NK-92 treated with Interleukin-12 subunit alpha and Interleukin-12 subunit beta, amount 100 ng/mL, for 24 hours (cell line): ENCODE data around the gene NOL9.
"Not testable (repeated sequence)": the region's sequence is repeated elsewhere in the genome, so short reads cannot be mapped to it uniquely, and the experiment has no call there.

Experiments
- DNase-seq: peaks from one replicate; lab custom pipeline; 2025; lab: John Stamatoyannopoulos, UW

NOL9 gene

DNA sequence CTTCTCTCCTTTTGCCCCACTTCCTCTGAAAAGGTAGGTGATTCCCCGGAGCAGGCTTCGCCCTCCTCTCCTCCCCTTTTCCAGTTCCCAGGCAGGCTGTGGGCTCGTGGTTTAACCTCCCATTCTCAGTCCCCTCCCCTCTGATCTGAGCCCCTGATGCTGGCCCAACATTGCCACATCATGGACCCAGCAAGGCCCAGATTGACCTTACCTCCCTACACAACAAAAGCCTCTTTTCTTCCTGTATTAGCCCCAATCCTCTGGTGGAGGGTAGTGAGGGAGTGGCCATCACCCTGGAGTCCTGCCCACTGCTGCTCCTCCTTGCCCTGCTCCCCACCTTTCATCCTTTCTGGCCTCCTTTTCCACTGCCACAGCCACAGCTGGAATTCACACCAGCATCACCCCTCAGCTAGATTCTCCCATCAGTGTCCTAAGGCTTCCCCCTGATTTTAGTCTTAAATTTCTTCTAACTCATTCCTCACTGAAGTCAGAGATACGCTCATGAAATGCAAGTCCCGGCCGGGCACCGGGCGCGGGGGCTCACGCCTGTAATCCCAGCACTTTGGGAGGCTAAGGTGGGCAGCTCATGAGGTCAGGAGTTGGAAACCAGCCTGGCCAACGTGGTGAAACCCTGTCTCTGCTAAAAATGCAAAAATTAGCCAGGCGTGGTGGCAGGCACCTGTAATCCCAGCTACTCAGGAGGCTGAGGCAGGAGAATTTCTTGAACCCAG lies 18.5 kb upstream of the NOL9 start:
- DNase-seq: no peak

DNA sequence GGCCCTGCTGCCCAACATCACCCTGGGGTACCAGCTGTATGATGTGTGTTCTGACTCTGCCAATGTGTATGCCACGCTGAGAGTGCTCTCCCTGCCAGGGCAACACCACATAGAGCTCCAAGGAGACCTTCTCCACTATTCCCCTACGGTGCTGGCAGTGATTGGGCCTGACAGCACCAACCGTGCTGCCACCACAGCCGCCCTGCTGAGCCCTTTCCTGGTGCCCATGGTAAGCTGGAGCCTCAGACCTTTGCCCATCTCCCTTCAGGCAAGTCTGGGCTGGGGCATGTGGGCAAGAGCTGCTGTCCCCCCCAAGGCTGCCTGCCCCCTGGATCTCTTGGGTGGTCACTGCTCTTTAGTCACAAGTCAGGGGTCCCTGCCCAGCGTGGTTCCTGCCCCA lies 16.7 kb upstream of the NOL9 start:
- DNase-seq: no peak

DNA sequence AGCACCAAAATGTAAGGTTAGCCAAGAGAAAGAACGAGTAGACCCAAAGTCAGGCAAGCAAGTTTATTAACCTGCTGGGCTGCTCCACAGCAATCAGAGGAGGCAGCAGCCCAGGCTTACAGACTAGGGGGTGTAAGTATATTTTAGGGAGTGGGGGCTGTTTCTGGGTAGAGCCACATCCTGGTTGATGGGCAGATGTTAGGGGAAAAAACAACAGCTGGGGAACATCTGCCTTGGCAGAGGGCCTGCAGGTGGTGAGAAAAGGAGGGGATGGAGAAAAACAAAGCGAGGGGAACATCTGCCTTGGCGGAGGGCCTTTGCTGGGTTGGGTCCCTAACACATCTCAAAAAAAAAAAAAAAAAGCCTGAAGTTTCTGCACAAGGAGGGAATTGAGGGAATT lies 15.8 kb upstream of the NOL9 start:
- DNase-seq: no peak

DNA sequence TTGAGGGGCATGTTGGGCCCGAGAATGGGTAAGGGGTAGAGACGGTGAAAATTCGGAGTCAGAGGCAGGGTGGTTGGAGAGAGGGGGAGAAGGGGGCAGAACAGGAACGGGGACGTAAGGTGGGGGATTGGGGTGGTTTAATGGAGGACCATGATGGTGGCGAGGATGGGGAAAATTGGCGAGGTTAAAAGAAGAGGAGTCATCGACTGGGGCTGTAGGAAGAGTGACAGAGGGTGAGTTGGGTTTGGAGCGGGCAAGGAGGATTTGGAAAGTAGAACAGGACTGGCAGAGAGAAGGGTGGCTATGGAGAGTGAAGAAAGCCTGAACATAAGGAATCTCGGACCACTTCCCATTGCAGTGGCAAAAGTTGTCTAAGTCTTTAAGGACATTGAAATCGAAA lies 14.7 kb upstream of the NOL9 start:
- DNase-seq: no peak

DNA sequence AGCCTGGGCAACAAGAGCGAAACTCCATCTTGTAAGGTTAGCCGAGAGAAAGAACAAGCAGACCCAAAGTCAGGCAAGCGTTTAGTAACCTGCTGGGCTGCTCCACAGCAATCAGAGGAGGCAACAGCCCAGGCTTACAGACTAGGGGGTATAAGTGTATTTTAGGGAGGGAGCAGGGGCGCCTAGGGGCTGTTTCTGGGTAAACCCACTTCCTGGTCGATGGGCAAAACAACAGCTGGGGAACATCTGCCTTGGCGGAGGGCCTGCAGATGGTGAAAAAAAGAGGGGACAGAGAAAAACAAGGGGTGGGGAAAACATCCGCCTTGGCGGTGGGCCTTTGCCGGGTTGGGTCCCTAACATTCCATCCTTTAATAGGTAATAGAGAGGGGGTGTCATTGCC lies 6.0 kb upstream of the NOL9 start:
- DNase-seq: no peak

DNA sequence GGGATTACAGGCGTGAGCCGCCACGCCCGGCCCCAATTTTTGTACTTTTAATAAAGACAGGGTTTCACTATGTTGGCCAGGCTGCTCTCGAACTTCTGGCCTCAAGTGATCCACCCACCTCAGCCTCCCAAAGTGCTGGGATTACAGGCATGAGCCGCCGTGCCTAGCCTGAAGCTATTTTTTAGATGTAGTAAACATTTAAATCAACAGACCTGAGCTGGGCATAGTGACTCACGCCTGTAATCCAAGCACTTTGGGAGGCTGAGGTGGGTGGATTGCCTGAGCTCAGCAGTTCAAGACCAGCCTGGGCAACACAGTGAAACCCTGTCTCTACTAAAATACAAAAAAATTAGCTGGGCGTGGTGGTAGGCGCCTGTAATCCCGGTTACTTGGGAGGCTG lies 4.8 kb upstream of the NOL9 start:
- DNase-seq: not testable (repeated sequence)

DNA sequence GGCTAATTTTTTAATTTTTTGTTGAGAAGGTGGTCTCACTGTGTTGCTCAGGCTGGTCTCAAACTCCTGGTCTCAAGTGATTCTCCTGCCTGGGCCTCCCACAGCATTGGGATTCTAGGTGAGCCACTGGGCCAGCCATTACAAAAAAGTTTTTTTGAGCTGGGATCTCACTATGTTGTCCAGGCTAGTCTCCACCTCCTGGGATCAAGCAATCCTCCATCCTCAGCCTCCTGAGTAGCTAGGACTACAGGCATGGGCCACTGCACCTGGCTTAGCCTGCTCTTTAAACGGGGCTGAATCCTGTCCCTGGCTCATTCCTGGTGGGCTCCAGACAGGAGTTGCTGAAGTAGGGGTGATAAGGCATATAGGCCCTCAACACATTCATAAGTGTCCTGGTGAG lies 3.3 kb upstream of the NOL9 start:
- DNase-seq: no peak

DNA sequence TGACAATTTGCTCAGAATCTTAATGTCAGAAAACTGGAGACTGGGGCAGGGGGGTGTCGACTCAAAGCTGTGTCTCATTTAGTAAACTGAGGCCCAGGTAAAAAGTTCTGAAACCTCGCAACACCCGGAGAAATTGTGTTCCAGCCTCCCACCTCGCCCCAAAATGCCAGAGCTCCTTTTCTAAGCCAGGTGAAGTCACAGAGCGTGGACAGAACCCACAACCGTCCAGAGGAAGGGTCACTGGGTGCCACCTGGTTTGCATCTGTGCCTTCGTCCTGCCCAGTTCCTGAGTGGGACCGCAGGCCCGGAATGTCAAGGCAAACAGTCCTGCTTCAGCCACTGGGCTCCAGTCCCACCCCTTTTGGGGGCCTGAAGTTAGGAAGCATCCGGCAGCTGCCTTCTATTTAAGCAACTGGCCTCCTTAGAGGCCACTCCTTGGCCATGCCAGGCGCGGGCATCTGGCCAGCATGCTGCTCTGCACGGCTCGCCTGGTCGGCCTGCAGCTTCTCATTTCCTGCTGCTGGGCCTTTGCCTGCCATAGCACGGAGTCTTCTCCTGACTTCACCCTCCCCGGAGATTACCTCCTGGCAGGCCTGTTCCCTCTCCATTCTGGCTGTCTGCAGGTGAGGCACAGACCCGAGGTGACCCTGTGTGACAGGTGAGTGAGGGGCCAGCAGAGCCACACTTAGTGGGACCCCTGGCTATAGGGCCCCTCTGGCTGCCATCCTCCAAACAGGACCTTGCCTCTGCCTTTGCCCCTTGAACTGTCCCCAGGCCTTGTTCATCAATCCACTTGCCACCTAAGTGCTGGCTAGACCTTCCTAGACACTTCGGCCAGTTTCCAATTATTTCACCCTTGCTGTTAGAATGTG lies 830 bp upstream of the NOL9 start, which contains the start of gene TAS1R1:
TAS1R1 (plus strand) TSS at position 401 of the 872 bp plus-strand sequence; CDS start at position 468, 67 bp downstream.
- no peak for DNase-seq

DNA sequence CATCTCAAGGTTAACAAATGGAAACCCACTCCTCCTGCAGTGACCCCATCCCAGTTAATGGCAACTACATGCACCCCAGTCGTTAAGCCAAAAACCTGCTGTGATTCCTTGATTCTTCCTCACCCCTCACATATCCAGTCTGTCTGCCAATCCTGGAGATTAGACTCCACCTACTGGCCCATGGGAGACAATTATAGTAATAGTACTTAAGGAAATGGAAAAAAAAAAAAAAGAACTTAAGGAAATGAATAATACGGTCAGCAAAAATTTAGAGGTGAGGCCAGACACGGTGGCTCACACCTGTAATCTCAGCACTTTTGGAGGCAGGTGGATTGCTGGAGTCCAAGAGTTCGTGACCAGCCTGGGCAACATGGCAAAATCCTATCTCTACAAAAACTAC lies 7.0 kb downstream of the NOL9 start:
- DNase-seq: no peak

DNA sequence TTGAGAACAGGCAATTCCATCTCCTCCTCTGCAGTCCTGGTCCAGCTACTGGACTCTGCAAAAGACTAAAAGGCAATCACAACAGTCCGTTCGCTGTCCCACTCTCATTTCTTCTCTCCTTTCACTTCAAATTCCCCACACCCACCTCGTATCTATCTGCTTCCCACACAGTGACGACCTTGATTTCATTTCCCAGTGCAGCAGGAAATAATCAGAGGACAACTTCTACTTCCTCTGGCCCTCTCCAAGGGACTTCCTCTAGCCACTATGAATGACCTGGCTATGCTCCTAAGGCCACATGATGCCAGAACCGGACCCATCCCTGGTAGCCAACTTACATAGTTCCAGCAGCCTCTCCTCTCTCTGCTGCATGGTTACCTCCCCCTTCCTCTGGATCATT lies 8.0 kb downstream of the NOL9 start:
- no peak for DNase-seq

DNA sequence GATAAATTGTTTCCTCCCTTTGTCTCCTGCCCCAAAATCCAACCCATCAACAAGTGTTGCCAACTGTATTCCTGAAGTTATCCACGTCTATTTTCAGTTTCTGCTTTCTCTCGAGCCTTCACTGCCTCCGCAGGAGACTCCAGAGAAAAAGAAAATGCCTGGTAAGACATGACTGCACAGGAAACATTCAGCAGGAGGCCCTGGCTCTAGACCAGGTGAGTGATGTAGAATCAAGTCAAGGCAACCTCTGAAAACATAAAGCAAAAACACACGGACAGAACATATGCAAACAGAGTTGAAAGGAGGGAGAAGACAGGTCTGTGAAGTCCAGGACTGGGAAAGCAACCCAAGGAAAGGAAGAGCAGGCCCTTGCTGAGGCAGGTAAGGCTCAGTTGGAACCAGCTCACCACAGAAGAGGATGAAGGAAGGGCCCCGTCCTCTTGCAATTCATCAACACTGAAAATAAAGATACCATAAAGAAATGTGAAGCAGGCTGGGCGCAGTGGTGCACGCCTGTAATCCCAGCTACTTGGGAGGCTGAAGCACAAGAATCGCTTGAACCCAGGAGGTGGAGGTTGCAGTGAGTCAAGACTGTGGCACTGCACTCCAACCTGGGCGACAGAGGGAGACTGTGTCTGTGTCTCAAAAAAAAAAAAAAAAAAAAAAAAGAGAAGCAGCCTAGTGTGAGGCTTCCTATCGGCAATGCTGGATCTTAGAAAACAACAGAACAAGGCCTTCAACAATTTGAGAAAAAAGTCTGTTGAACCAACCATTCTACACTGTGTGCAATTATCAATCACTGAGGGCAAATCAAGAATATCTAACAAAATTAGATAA lies 8.8 kb downstream of the NOL9 start:
- DNase-seq: no peak

DNA sequence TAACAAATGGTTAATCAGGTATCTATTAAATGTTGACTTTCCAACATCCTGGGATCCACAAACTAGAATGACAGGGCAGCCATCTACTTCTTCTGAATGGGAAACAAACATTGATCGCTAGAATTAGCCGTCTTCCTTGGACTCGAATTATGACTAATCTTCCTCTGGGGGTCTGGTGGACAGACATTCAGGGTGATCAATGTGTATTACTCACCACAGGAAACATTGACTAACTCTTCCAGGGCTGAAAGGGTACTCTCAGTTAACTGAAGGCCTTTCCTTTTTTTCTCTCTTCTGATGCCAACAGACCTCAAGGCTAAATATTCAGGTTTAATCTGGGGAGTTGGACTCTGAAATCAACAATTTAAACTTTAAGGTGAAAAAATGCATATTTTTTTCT lies 9.5 kb downstream of the NOL9 start:
- no peak for DNase-seq

DNA sequence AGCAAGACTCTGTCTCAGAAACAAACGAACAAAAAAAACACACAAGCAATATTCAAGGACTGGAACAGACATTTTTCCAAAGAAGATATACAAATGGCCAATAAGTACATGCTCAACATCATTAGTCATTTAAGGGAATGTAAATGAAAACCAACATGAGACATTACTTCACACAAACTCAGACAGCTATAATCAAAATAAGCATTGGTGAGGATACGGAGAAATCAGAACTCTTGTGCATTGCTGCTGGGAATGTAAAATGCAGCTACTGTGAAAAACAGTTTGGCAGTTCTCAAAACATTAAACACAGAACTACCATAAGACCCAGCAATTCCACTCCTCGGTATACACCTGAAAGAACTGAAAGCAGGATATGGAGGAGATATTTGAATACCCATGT lies 15.4 kb downstream of the NOL9 start:
- no peak for DNase-seq

DNA sequence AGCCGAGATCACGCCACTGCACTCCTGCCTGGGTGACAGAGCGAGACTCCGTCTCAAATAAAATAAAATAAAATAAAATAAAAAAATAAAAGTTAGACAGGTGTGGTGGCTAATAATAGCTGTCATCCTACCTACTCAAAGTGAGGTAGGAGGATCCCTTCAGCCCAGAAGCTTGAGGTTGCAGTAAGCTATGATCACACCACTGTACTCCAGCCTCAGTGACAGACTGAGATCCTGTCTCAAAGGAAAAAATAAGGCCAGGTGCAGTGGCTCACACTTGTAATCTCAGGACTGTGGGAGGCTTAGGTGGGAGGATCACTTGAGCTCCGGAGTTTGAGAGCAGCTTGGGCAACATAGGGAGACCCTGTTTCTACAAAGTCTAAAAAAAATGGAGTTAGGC lies 18.0 kb downstream of the NOL9 start:
- DNase-seq: no peak

DNA sequence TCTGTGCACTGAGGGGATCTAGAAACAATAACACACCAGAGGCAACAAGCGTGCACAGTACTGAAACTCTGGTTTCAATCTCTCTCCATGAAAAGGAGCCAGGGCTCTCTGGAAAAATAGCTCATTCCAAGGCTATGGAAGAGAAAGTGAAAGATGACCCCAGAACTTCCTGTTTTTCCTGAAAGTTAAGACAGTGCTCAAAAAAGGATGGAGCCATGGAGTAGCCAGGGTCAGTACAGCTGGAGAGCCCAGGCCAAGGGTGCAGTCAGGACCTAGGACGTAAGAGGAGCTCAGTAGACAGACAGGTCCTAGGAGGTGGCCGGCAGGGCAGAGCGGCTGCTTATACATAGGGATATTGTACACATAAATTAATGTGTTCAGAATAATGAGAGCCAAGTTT lies 19.1 kb downstream of the NOL9 start:
- no peak for DNase-seq

DNA sequence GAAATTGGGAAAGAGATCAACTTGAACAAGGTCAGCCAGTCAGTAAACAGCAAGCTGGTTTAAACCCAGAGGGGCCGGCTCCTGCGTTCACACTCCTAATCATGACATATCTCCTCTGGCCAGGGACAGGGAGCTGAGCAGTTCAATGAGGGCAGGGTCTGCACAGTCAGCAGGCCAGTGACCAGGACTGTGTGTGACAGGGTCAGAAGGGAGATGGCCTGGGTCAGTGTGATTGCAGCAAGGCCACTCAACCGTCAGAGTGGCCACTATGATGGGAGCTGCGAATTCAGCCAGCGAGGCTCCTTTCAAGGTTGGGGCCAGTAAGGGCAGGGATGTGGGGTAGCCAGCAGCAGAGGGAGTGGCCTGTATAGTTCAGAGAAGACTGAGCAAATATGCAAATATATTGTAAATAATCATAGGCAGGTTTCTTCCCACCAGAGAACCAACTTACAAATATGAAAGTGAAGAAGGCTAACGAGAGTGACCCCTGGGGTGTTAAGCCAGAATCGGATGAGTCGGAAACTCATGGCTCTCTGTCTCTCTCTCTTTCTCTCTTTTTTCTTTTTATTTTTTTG lies 20.0 kb downstream of the NOL9 start:
- no peak for DNase-seq

DNA sequence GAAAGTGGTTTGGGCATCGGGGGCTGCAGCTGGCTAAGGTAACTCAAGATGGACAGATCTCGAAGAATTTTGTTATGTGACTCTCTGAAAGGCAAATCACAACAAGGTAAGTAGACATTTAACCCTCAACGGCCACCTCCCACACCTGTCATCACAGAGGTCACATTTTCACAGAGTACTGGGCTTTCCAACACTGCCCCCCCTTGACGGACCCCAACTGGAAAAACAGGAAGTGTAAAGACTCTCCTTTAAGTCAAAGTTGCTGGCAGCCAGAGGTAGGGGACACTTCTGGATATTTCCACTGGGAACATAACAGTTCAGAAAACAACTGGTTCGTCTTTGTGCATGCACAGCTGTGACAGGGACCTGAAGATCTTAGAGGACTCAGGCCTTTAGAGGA lies 22.3 kb downstream of the NOL9 start:
- no peak for DNase-seq

DNA sequence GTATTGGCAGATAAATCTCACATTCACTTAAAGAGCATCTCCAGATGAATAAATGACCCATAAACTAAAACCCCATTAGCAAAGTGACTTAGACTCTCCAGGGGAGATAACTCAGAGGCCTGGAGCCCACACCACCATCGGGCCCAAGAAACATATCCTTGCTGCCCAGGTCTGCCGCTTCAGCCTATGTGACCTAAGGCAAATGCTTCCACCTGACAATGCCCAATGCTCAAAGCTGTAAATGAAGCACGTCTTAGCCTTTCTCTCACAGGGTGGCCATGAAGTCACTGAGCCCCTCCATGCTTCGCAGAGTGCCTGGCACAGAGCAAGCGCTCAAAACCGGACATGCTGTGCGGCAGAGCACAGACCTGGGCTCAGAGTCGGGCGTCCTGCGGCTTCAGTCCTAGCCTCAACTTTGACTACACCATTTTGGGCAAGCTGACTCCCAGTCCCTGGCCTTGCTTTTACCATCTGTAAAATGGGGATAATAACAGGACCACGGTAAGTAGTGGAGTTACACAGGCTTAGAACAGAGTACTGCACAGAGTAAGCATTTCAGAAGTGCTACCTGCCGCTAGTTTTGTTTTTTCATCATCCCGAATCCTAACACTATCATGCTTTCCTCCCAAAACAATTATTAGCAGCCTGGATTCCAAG lies 23.7 kb downstream of the NOL9 start:
- DNase-seq: no peak

DNA sequence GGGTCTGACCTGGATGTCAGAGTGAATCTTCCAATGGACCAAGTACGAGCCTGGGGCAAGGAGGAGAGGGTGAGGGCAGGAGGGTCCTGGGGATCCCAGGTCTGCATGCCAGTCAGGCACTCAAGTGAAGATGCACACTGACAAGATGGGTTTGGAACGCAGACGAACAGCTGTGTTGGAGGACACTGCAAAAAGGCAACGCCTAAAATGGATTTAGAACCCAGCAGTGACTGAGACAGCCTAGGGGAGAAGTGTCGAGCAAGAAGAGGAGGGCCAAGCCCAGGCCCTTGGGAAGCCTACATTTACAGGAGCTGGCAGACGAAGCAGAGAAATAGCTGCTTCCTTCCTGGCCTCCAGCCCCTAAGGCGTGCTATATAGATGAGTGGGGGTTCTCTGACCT lies 25.8 kb downstream of the NOL9 start:
- DNase-seq: no peak

DNA sequence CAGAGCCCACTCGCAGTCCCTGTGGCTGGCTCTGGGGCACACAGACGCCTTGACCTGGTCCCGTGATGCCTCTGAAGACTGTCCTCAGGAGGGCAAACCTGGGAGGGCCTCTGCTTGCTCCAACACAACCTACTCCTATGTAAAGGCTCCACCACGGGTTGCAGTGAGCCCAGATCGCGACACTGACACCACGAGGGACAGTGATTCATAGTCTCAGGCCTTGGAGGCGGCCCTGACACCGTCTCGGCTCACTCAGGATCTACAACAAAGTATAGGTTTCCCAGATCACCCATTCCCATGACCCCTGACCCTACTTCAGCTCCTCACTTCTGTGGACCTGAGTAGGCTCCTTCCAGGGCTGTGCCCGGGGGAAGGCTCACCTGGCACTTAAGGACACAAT lies 28.0 kb downstream of the NOL9 start:
- DNase-seq: no peak

DNA sequence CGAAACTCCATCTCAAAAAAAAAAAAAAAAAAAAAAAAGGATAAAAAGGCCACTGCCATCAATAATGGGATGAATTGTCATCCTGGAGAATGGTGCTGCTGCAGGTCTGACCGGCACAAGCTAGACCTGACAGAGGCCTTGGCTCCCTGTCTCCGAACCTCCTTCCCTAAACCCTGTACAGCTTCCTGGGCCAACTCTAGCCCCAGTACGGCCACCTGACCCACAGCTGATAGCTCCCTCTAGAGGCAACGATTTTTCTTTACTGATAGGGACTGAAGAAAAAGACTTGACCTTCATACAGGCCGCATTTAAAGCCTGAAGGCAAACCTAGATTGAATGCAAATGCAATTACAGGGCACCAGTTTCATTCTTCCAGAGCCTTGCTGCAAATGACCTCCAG lies 30.7 kb downstream of the NOL9 start:
- no peak for DNase-seq

DNA sequence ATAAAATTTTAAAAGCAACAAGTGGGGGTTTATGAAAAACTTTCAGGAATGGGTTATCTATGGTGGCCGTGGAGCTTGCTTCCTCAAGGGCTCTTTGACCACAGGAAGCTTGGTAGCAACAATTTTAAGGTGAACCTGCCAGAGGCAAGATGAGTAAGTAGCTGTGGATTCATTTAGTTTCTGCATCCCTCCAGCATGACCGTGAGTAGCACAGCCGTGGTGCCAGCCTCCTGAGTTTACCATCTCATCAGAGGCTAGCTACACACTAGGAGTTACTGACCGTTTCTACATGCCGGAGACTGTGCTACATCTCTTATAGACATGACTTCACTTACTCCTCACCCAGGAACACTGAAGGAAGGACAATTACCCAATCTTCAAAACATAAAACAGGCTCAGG lies 32.8 kb downstream of the NOL9 start:
- DNase-seq: no peak
